ENCODE data around the gene NLRC4. TPM values are rescaled to one million over a fixed set of nuclear protein-coding genes. Genes with fewer than 3 reads are reported as not detected.

The NLRC4 gene
- total and polyA plus RNA-seq, 2 of the 4 experiments (the other 2 are of a cell fraction) = not detected

DNA sequence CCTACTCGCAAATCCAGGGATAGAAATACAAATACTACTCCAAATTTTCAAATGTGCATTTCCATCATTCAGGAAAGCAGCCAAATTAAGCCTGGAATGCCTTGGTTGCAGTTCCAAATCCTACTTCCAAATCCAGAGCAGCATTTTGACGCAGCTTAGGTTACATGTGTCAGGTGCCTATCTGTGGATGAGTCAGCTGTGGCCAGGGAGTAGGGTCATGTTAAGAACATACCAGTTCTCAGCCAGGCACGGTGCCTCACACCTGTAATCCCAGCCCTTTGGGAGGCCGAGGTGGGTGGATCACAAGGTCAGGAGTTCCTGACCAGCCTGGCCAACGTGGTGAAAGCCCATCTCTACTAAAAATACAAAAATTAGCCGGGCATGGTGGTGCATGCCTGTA lies 82.0 kb downstream of the NLRC4 start:
- H2BK15ac ChIP-seq (ENCODE audit: low read depth, low read length) = no peak overlapping the region
- 100% methylated on average over 1 of the region's 6 CpGs; no CpG with 5 or more reads in 1 of the 2 experiments for WGBS, 2 experiments (ENCODE audit: extremely low coverage in 2 of 2, insufficient read length in 1 of 2)
- no peak overlapping the region for H2AK5ac ChIP-seq (ENCODE audit: low read depth, low read length)
- H2AK9ac ChIP-seq (replicated peaks; ENCODE audit: low read depth, low read length, poor library complexity) = no peak overlapping the region
- no peaks in the 10 kb centered on the region for H3K27me3 ChIP-seq (ENCODE audit: control insufficient read depth, insufficient read depth, low read length)
- H3K36me3 ChIP-seq (ENCODE audit: control insufficient read depth, insufficient read depth, low read length) = peaks cover 27% of the 10 kb centered on the region
- CTCF ChIA-PET = no interaction called here
- ATAC-seq (ENCODE audit: low read depth) = no peak
- H4K20me1 ChIP-seq (ENCODE audit: insufficient read depth, low read length) = no peaks in the 10 kb centered on the region
- peaks cover 6% of the 10 kb centered on the region in 2 experiments; a peak in 3 of 4 replicates for H3K79me1 ChIP-seq (ENCODE audit: low read depth in 1 of 2, low read length in 2 of 2)
- dilution Hi-C loops (cut with HindIII; ENCODE audit: low sequenced_read_pairs, unreplicated experiment) = no loop called here
- H2AFZ ChIP-seq (replicated peaks; ENCODE audit: low read length, poor library complexity) = no peak overlapping the region
- no peak overlapping the region for H3K23ac ChIP-seq (ENCODE audit: low read depth, low read length)
- H4K91ac ChIP-seq (ENCODE audit: insufficient read depth, low read depth, low read length) = no peak overlapping the region
- H4K8ac ChIP-seq (ENCODE audit: low read depth in 2 of 2, low read length in 2 of 2) = no peak overlapping the region
- TF ChIP-seq RAD21 (IDR thresholded peaks at IDR 0.05; ENCODE audit: low read length) (no peak), RFX5 (IDR thresholded peaks at IDR 0.05; ENCODE audit: low read depth, low read length) (no peak)
- TF ChIP-seq, protein P1, sequence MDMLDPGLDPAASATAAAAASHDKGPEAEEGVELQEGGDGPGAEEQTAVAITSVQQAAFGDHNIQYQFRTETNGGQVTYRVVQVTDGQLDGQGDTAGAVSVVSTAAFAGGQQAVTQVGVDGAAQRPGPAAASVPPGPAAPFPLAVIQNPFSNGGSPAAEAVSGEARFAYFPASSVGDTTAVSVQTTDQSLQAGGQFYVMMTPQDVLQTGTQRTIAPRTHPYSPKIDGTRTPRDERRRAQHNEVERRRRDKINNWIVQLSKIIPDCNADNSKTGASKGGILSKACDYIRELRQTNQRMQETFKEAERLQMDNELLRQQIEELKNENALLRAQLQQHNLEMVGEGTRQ (IDR thresholded peaks at IDR 0.05; ENCODE audit: low read depth, low read length) = no peak
- H3K56ac ChIP-seq (ENCODE audit: extremely low read depth, insufficient read depth, low read length) = no peak overlapping the region
- H2BK20ac ChIP-seq (ENCODE audit: low read depth, low read length) = no peak overlapping the region
- BruUV-seq (replicated peaks) = no TSS peak
- H3K18ac ChIP-seq (ENCODE audit: low read depth, low read length) = no peak overlapping the region
- in situ Hi-C loops (cut with MboI; ENCODE audit: low sequenced_read_pairs) = no loop called here
- no peak overlapping the region for H3K14ac ChIP-seq (replicated peaks; ENCODE audit: low read depth, low read length)
- no peaks in the 10 kb centered on the region for H3K9me3 ChIP-seq (ENCODE audit: control insufficient read depth, insufficient read depth, low read length)
- no peak overlapping the region for H3K9ac ChIP-seq (ENCODE audit: low read depth, low read length)
- no peaks in the 10 kb centered on the region for H3K4me1 ChIP-seq (ENCODE audit: control insufficient read depth, insufficient read depth, low read length)
- no peak overlapping the region for H3K27ac ChIP-seq (ENCODE audit: insufficient read depth, low read length)
- no peak overlapping the region for H3K4me3 ChIP-seq (ENCODE audit: insufficient read depth, low read depth, low read length)
- no peak overlapping the region for H3K4ac ChIP-seq (ENCODE audit: low read depth, low read length)
- POLR2A ChIA-PET (ENCODE audit: unreplicated experiment) = no interaction called here
- H3K9me1 ChIP-seq (ENCODE audit: insufficient read depth, low read length) = no peaks in the 10 kb centered on the region
- no peak overlapping the region for H4K5ac ChIP-seq (ENCODE audit: low read depth, low read length)
- no peak overlapping the region for H2BK5ac ChIP-seq (ENCODE audit: low read depth, low read length, poor library complexity, severe bottlenecking)
- intact Hi-C loops (cut with micrococcal nuclease) = no loop called here
- no peak overlapping the region for H2BK120ac ChIP-seq (ENCODE audit: low read depth, low read length)
- no peak for DNase-seq
- no peak overlapping the region for H3K4me2 ChIP-seq (ENCODE audit: low read depth, low read length)

Small RNAs within 50 kb of the gene (microRNA-seq; reads per million reads assigned to microRNA genes)
- gene RNU6-647P (ENCODE audit: insufficient read depth, insufficient read length) = not detected

Small RNAs within 50 kb of the gene (small RNA-seq; reads per million reads assigned to genes)
- gene RNU6-647P = 0 to 2.4 (median 0.15) reads per million in 5 experiments

Other genes starting within 250 kb of the NLRC4 start
- gene DPY30, start 225.1 kb downstream of the NLRC4 start, total RNA-seq (2012; rRNA removed) = 65.2 and 120 TPM in 2 replicates
- 84.1 and 85.2 TPM in 2 replicates for gene DPY30, start 225.1 kb downstream of the NLRC4 start, polyA plus RNA-seq (2012; rRNA removed)
- 14.5 and 21.1 TPM in 2 replicates for gene SPAST, start 201.3 kb downstream of the NLRC4 start, total RNA-seq (2012; rRNA removed)
- gene SPAST, start 201.3 kb downstream of the NLRC4 start, polyA plus RNA-seq (2012; rRNA removed) = 4.8 and 5.3 TPM in 2 replicates
- 23.8 and 33.1 TPM in 2 replicates for gene SLC30A6, start 99.0 kb downstream of the NLRC4 start, total RNA-seq (2012; rRNA removed)
- 8.2 and 9.8 TPM in 2 replicates for gene SLC30A6, start 99.0 kb downstream of the NLRC4 start, polyA plus RNA-seq (2012; rRNA removed)
- 3.6 and 15.8 TPM in 2 replicates for gene YIPF4, start 13.0 kb upstream of the NLRC4 start, total RNA-seq (2012; rRNA removed)
- 4.1 and 6.8 TPM in 2 replicates for gene YIPF4, start 13.0 kb upstream of the NLRC4 start, polyA plus RNA-seq (2012; rRNA removed)
- 251 and 316 TPM in 2 replicates for gene BIRC6, start 92.1 kb upstream of the NLRC4 start, total RNA-seq (2012; rRNA removed)
- 21.1 and 26.5 TPM in 2 replicates for gene BIRC6, start 92.1 kb upstream of the NLRC4 start, polyA plus RNA-seq (2012; rRNA removed)